Motor neuron (in vitro differentiated cells): ENCODE results near the gene CLCN5. TPM values are rescaled to one million over a fixed set of nuclear protein-coding genes. Genes with fewer than 3 reads are reported as not detected.

Source experiments
- ATAC-seq, 8 experiments: fragments of 200-7000 bp; cut with Tn5 transposase; replicated peaks in 6 of 8; 2 replicates each; pipeline ENCODE4 v1.8.0; 2021; ENCODE audit warnings: mild to moderate bottlenecking in 8 of 8, moderate library complexity in 8 of 8
- H3K27ac ChIP-seq, 2 donors: fragments of 250-450 bp; sonication (Bioruptor Pico); 2 replicates each; pipeline ENCODE4 v1.9.0; 2021; ENCODE audit warnings: antibody characterized with exemption in 2 of 2, mild to moderate bottlenecking in 2 of 2, moderate library complexity in 1 of 2
- H3K4me1 ChIP-seq, 2 donors: fragments of 250-450 bp; sonication (Bioruptor Pico); replicated peaks in 1 of 2; 2 replicates each; pipeline ENCODE4 v1.6.1; 2021; ENCODE audit warnings: antibody characterized with exemption in 2 of 2, mild to moderate bottlenecking in 2 of 2, moderate library complexity in 1 of 2
- H3K4me3 ChIP-seq, 5 donors: fragments of 250-450 bp; sonication (Bioruptor Pico); 2 replicates each; pipeline ENCODE4 v1.9.0; 2021; ENCODE audit warnings: antibody characterized with exemption in 5 of 5, mild to moderate bottlenecking in 5 of 5, moderate library complexity in 4 of 5
- WGBS, 10 experiments: fragments of 450-650 bp; shearing (Covaris generic); methylation state at CpG; one replicate each; pipeline ENCODE4 v1.0.0; 2022; 5-methylcytosine and 5-hydroxymethylcytosine counted together
- in situ Hi-C, 9 experiments: fragments of 400-800 bp; cut with MboI; loops; one replicate each; pipeline ENCODE4 v1.15.0; 2021; ENCODE audit warnings: low sequenced_read_pairs in 9 of 9, low pct_unique_long_range_greater_than_20kb in 2 of 9; ENCODE audit not compliant: unreplicated experiment in 9 of 9
- total RNA-seq, 8 experiments: library from RNA; unstranded; fragments of 300-600 nt; gene quantifications; 2 replicates each; pipeline versions ENCODE4 v1.2.3 to v1.2.4, GENCODE V29; 2022

The CLCN5 gene
- total RNA-seq, 8 experiments from 2014 or later: 7.0 to 35.0 (median 13.9) TPM

DNA sequence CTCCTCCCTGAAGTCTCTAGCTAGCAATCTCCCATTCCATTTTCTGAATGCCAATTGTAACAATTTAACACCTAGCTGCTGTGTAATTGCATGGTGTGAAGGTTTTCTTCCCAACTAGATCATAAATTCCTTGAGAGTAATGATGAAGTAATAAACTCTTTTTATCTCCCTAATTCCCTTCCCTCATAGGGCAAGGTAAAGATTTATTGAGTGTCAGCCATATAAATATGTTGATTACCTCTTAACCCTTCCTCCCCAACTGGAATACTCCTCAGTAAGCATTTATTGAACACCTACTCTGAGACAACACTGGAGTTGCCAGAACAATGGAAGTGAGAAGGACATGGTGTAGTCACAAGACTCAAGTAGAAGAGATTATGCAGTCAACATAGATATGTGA is 112.7 kb downstream of the CLCN5 start:
- in situ Hi-C loops: no loop called here
- ATAC-seq: no peak
- Histone ChIP-seq H3K4me3 (no peak overlapping the region), H3K27ac (no peak overlapping the region), H3K4me1 (no peaks in the 10 kb centered on the region)

DNA sequence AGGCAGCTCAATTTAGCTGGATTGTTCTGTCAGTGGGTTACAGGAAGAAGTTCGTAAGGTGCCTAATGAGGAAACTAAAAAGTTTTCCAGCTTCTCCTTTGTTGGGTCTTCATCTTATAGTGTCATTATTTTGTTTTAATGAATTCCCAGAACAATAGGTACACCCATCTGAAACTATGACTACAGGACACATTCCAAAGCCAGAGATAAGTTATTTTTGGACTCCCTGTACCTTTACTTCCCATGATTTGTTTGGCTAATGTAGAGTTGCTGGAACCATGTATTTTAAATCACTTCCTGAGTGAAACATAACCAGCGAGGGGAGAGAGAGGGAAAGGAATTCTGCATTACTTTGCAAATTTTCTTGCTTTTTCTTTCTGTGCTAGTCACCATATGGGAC is 114.0 kb downstream of the CLCN5 start:
- in situ Hi-C loops: no loop called here
- 40 to 100% (median 70%) methylated on average over 1 to 2 of the region's 2 CpGs; no CpG with 5 or more reads in 6 of the 10 experiments for WGBS, 10 experiments
- Histone ChIP-seq H3K27ac (no peak overlapping the region), H3K4me3 (no peak overlapping the region), H3K4me1 (no peaks in the 10 kb centered on the region)
- no peak for ATAC-seq

DNA sequence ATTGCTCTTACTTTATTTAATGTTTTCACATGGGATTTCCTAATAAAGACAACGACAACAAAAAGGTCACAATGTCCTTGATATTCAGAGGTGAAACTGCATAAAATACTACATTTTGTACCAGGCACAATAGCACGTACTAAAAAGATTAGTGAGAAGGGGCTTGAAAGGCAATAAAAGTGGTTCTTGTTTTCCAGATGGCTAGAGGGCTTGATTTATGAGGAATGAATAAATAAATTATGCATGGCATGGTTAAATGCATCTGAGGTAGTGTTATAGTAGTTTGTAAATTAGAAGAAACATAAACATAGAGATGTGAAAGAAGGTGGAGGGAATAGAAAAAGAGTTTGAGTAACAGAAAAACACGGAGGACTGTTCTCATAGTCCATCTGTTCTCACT is 123.4 kb downstream of the CLCN5 start:
- H3K27ac ChIP-seq: no peak overlapping the region
- no peaks in the 10 kb centered on the region for H3K4me1 ChIP-seq
- 0 to 73% (median 50%) methylated on average over 1 to 3 of the region's 3 CpGs; no CpG with 5 or more reads in 2 of the 10 experiments for WGBS, 10 experiments
- in situ Hi-C loops: no loop called here
- peak in 3 of 8 experiments; percentile 44 to 79 (median 49) for ATAC-seq
- H3K4me3 ChIP-seq: no peak overlapping the region

- H3K27ac ChIP-seq: no peak overlapping the region
- 60 to 100% (median 63%) methylated on average over 1 of the region's 1 CpG; no CpG with 5 or more reads in 7 of the 10 experiments for WGBS, 10 experiments
- no peak overlapping the region for H3K4me3 ChIP-seq
- ATAC-seq: no peak
- H3K4me1 ChIP-seq: no peaks in the 10 kb centered on the region
- in situ Hi-C loops: no loop called here
Measured at GRCh38 chrX:50049228-50049627, 126.8 kb downstream of the CLCN5 start.

DNA sequence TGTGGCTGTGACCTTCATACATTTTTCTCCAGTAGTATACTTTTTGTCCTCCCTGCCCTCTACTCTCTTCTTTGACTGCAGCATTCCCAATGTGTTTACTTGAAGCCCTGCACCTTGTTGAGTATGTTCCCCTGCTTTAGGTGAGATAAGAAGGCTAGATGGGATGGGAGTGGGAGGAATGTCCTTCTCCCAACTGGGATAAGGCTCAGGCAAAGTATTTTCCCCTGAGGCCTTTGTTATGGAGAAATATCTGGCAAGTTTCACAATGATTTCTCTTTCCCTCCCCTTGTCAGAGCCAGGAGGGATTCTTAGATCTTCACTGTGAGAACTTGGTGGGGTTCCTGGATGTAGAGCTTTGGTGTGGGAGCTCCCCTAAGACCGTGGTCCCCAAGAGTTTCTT is 131.8 kb downstream of the CLCN5 start:
- Histone ChIP-seq H3K4me3 (no peak overlapping the region), H3K27ac (no peak overlapping the region), H3K4me1 (no peaks in the 10 kb centered on the region)
- no peak for ATAC-seq
- 40% methylated on average over 1 of the region's 1 CpG; no CpG with 5 or more reads in 9 of the 10 experiments for WGBS, 10 experiments
- in situ Hi-C loops: no loop called here

- peaks cover 9 to 15% of the 10 kb centered on the region in 2 donors for H3K4me1 ChIP-seq
- no peak for ATAC-seq
- H3K4me3 ChIP-seq: no peak overlapping the region
- in situ Hi-C loops: no loop called here
- H3K27ac ChIP-seq: no peak overlapping the region
- 29 to 100% (median 39%) methylated on average over 1 to 4 of the region's 4 CpGs; no CpG with 5 or more reads in 6 of the 10 experiments for WGBS, 10 experiments
Measured at GRCh38 chrX:50066318-50066937, 144.0 kb downstream of the CLCN5 start.

DNA sequence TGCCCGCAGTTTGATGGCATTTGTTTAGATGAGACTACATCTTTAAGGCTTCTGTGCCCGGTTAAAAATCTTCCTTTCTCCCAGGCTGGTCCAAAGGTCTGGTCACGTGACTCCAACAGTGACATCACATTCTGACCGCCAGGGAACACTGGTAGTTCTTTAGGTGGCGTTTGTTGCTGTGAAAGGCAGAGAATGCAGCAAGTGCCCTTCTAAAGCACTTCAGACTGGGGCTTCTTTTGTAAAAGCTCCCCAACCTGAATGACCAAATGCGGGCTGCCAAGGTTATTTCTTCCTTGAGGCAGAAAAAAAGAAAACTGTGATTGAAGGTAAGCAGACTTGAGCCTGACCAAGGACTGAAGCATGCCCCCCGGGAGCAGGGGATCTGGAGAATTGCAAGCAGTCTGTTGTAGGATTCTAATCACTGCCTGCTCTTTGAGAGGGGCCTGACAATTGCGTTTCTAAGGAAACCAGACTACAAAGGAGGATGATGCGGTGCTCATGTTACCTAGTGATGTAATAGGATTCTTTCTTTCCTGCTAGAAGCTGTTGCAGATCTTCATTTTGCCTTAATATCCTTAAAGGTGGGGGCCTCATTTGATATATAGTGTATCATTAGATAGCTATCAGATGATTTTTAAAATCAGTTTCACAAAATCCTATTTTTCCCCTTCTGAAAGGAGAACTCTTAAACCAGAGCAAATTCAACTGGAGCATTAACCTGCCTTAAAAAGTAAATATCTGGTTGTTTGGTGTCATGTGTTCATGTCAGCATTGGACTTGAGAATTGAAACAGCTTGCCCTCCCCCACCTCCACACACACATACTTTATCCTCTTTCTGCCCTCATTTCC is 145.3 kb downstream of the CLCN5 start:
- in situ Hi-C loops: no loop called here
- WGBS, 10 experiments: 0 to 80% (median 6%) methylated on average over 1 to 7 of the region's 9 CpGs; no CpG with 5 or more reads in 3 of the 10 experiments
- Histone ChIP-seq H3K27ac (peak overlapping the region; percentile 92 to 93), H3K4me1 (peaks cover 9 to 15% of the 10 kb centered on the region in 2 donors), H3K4me3 (peak overlapping the region; percentile 36 to 51 (median 44))
- ATAC-seq: peak in 5 of 8 experiments; percentile 97 to 99 (median 99)

- Histone ChIP-seq H3K4me3 (peak overlapping the region; percentile 36 to 51 (median 44)), H3K27ac (peak overlapping the region; percentile 92 to 93), H3K4me1 (peaks cover 9 to 15% of the 10 kb centered on the region in 2 donors)
- in situ Hi-C loops: no loop called here
- ATAC-seq: no peak
- 100% methylated on average over 1 of the region's 2 CpGs; no CpG with 5 or more reads in 9 of the 10 experiments for WGBS, 10 experiments
Measured at GRCh38 chrX:50068285-50068563, 145.8 kb downstream of the CLCN5 start.

- Histone ChIP-seq H3K4me3 (peak overlapping the region in 3 of 5 donors; percentile 36 to 51 (median 41)), H3K4me1 (peaks cover 9 to 15% of the 10 kb centered on the region in 2 donors), H3K27ac (no peak overlapping the region)
- WGBS, 10 experiments: 69 to 100% (median 100%) methylated on average over 1 to 2 of the region's 2 CpGs; no CpG with 5 or more reads in 6 of the 10 experiments
- ATAC-seq: no peak
- in situ Hi-C loops: no loop called here
Measured at GRCh38 chrX:50068893-50069292, 146.5 kb downstream of the CLCN5 start.

DNA sequence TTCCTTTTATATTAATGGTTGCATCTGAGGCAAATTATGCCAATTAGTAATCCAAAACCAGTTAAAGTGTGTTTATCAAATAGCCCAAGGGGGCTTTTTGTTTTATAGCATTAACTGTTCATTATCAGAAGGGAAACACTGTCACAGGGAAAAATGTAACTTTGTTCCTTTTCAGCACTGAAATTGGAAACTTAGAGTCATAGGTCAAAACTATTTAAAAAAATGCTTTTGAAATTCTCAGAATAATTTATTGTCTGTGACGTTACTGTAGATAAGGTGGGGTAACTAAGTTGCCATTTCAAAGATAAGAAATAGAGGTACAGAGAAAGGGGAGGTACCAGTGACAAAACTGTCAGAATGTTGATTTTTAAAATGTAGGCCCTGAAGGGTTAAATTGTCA is 149.1 kb downstream of the CLCN5 start:
- Histone ChIP-seq H3K4me1 (peaks cover 9 to 15% of the 10 kb centered on the region in 2 donors), H3K27ac (no peak overlapping the region), H3K4me3 (no peak overlapping the region)
- WGBS, 10 experiments: 38 to 100% (median 75%) methylated on average over 1 of the region's 1 CpG; no CpG with 5 or more reads in 5 of the 10 experiments
- in situ Hi-C loops: no loop called here
- ATAC-seq: no peak

DNA sequence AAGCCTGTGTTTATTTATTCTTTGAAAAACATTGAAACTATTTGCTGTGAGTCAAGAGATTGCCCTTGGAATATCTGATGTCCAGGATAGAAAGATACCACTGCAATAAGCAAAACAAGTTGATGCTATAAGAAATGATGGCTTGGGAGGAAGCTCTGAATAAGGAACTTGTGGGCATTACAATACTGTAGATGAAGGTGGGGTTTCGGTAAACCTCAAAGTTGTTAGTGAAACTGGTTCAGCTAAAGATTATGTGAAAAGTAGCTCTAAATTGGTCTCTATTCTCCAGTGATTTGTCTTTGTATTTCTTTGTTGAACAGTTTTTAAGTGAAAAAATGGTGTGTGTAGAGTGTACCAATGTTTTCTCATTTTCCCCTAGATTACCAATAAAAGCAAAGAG is 149.7 kb downstream of the CLCN5 start:
- Histone ChIP-seq H3K4me3 (no peak overlapping the region), H3K27ac (no peak overlapping the region), H3K4me1 (peaks cover 4 to 9% of the 10 kb centered on the region in 2 donors)
- 60 to 100% (median 86%) methylated on average over 1 of the region's 1 CpG; no CpG with 5 or more reads in 6 of the 10 experiments for WGBS, 10 experiments
- no peak for ATAC-seq
- in situ Hi-C loops: no loop called here

DNA sequence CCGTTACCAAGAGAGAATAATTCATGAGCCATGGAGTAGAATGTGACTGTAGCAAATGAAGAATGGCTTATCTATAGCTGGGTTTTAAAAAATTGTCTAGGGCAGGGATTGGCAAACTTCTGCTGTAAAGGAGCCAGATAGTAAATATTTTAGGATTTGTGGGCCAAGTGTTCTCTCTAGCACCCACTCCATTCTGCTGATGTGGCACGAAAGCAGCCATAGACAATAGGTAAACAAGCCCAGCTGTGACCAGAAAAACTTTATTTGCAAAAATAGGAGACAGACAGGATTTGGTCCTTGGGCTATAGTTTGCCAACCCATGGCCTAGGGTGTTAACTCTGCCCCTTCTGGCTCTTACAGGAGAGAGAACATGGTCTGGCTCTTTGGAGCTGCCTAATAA is 151.2 kb downstream of the CLCN5 start:
- WGBS, 10 experiments: 46 to 100% (median 100%) methylated on average over 1 to 2 of the region's 2 CpGs; no CpG with 5 or more reads in 7 of the 10 experiments
- Histone ChIP-seq H3K4me1 (peaks cover under 1 to 8% of the 10 kb centered on the region in 2 donors), H3K4me3 (no peak overlapping the region), H3K27ac (no peak overlapping the region)
- no peak for ATAC-seq
- in situ Hi-C loops: no loop called here

DNA sequence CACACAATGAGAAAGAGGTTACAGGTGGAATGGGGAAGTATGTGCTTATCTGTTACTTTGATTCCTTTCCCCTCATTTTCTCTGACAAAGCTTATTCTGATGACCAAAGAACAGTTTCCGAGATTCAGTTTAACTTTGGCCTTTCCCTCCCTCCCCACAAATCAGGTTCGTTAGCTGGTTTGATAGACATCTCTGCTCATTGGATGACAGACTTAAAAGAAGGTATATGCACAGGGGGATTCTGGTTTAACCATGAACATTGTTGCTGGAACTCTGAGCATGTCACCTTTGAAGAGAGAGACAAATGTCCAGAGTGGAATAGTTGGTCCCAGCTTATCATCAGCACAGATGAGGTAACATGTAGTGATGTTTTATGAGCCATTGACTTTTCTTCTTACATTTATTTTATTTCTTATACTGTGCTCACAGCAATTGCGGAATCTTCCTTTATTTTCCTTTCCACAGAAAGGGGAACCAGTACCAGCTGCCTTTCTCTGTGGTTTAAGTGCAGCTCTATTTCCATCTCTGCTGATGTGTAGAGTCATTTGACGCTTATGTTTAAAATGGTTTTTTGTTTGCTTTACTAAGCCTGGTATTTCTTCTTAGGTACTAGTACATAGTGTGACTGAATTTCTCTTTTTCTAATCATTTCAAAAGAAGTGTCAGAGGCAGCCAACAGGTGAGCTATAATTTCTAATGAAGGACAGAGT is 153.4 kb downstream of the CLCN5 start:
- in situ Hi-C loops: loop anchor here in 1 of 9 experiments (25.0 kb wide), 1 partner anchor 163 kb away; the partner anchor contains the start of gene CLCN5
- ATAC-seq: no peak

More for the DNA sequence above, 153.4 kb downstream of the CLCN5 start:
- Histone ChIP-seq H3K4me3 (no peak overlapping the region), H3K4me1 (no peaks in the 10 kb centered on the region), H3K27ac (no peak overlapping the region)
- 63 to 92% (median 74%) methylated on average over 1 to 3 of the region's 4 CpGs; no CpG with 5 or more reads in 6 of the 10 experiments for WGBS, 10 experiments
